HEK293 (cell line): ENCODE results near the gene MMD.

Experiments used
- CTCF ChIA-PET: fragments of 350-600 bp; formaldehyde crosslinking; extraction: SDS; loops from one replicate; lab custom pipeline; 2021; ENCODE audit warnings: antibody characterized with exemption; lab: Yijun Ruan, JAX
- POLR2A ChIA-PET: fragments of 300-600 bp; formaldehyde crosslinking; extraction: SDS; loops from one replicate; lab custom pipeline; 2020; ENCODE audit warnings: antibody characterized with exemption, inconsistent platforms; lab: Yijun Ruan, JAX
- H3K27ac ChIP-seq: fragments of 200-500 bp; sonication (Bioruptor generic); 2 replicates; pipeline ENCODE4 v1.5.1; 2014; ENCODE audit warnings: low read depth, low read length, control low read depth, inconsistent platforms; ENCODE audit errors: extremely low read depth
- H3K36me3 ChIP-seq, 2 experiments: fragments of 200-500 bp in 1 of 2; sonication (Bioruptor generic) in 1 of 2; 1 replicate in 1 of 2; 2 replicates in 1 of 2; pipeline ENCODE4 v1.5.1; 2014 to 2017; ENCODE audit warnings: inconsistent platforms in 2 of 2, low read length in 2 of 2; ENCODE audit not compliant: control insufficient read depth in 2 of 2, insufficient read depth in 1 of 2
- H3K4me1 ChIP-seq: fragments of 200-500 bp; sonication (Bioruptor generic); 2 replicates; pipeline ENCODE4 v1.5.1; 2014; ENCODE audit warnings: mild to moderate bottlenecking, low read length, inconsistent platforms; ENCODE audit not compliant: control insufficient read depth, insufficient read depth
- H3K4me3 ChIP-seq: 2 replicates; pipeline ENCODE4 v1.5.1; 2011; ENCODE audit warnings: low read depth, mild to moderate bottlenecking, control low read depth, low read length, moderate library complexity
- H3K9me3 ChIP-seq: fragments of 200-500 bp; sonication (Bioruptor generic); 2 replicates; pipeline ENCODE4 v1.5.1; 2014; ENCODE audit warnings: low read depth, low read length, inconsistent platforms; ENCODE audit not compliant: control insufficient read depth, insufficient read depth
- BCL6B ChIP-seq: fragments of 450-650 bp; formaldehyde crosslinking; IDR thresholded peaks from 2 replicates; pipeline ENCODE4 v1.5.1; 2017; ENCODE audit warnings: missing biosample characterization, missing genetic modification characterization
- KLF7 ChIP-seq: fragments of 450-650 bp; formaldehyde crosslinking; IDR thresholded peaks from 2 replicates; pipeline ENCODE4 v1.5.1; 2016; ENCODE audit warnings: missing biosample characterization, missing genetic modification characterization, borderline replicate concordance
- MEIS1 ChIP-seq: sonication (generic); formaldehyde crosslinking; IDR thresholded peaks from 2 replicates; pipeline ENCODE4 v1.8.1; 2022; ENCODE audit warnings: missing genetic modification reagents, mild to moderate bottlenecking, borderline replicate concordance
- REPIN1 ChIP-seq: fragments of 450-650 bp; formaldehyde crosslinking; IDR thresholded peaks from 2 replicates; pipeline ENCODE4 v1.5.1; 2017; ENCODE audit warnings: missing biosample characterization, missing genetic modification characterization, low read depth
- ZBTB26 ChIP-seq: fragments of 450-650 bp; formaldehyde crosslinking; optimal IDR thresholded peaks from 2 replicates; pipeline ENCODE3; 2016; ENCODE audit warnings: missing biosample characterization, mild to moderate bottlenecking, missing genetic modification characterization
- ZBTB44 ChIP-seq: fragments of 450-650 bp; IDR thresholded peaks from 2 replicates; pipeline ENCODE4 v1.5.1; 2018; ENCODE audit warnings: missing biosample characterization, mild to moderate bottlenecking, missing genetic modification characterization
- ZFHX2 ChIP-seq: fragments of 450-650 bp; formaldehyde crosslinking; conservative IDR thresholded peaks from 2 replicates; pipeline ENCODE4 v1.5.1; 2016; ENCODE audit warnings: missing biosample characterization, missing genetic modification characterization
- ZNF157 ChIP-seq: fragments of 450-650 bp; formaldehyde crosslinking; IDR thresholded peaks from 2 replicates; pipeline ENCODE4 v1.5.1; 2016; ENCODE audit warnings: missing biosample characterization, missing genetic modification characterization
- ZNF2 ChIP-seq: fragments of 450-650 bp; formaldehyde crosslinking; IDR thresholded peaks from 2 replicates; pipeline ENCODE4 v1.5.1; 2016; ENCODE audit warnings: missing biosample characterization, missing genetic modification characterization
- ZNF350 ChIP-seq: fragments of 450-650 bp; formaldehyde crosslinking; IDR thresholded peaks from 2 replicates; pipeline ENCODE4 v1.5.0; 2017; ENCODE audit warnings: missing biosample characterization, mild to moderate bottlenecking, missing genetic modification characterization
- ZNF366 ChIP-seq: fragments of 450-650 bp; formaldehyde crosslinking; conservative IDR thresholded peaks from 2 replicates; pipeline ENCODE4 v1.5.1; 2016; ENCODE audit warnings: missing biosample characterization, missing genetic modification characterization
- ZNF37A ChIP-seq: fragments of 450-650 bp; IDR thresholded peaks from 2 replicates; pipeline ENCODE4 v1.5.1; 2018; ENCODE audit warnings: missing biosample characterization, missing genetic modification characterization
- ZNF513 ChIP-seq: fragments of 450-650 bp; IDR thresholded peaks from 2 replicates; pipeline ENCODE4 v1.5.1; 2018; ENCODE audit warnings: missing biosample characterization, missing genetic modification characterization
- ZNF514 ChIP-seq: fragments of 450-650 bp; formaldehyde crosslinking; IDR thresholded peaks from 2 replicates; pipeline ENCODE4 v1.5.1; 2016; ENCODE audit warnings: missing biosample characterization, missing genetic modification characterization
- ZNF768 ChIP-seq: fragments of 450-650 bp; formaldehyde crosslinking; IDR thresholded peaks from 2 replicates; pipeline ENCODE4 v1.5.1; 2018; ENCODE audit warnings: missing biosample characterization, mild to moderate bottlenecking, missing genetic modification characterization
- ZSCAN23 ChIP-seq: fragments of 450-650 bp; formaldehyde crosslinking; IDR thresholded peaks from 2 replicates; pipeline ENCODE4 v1.5.1; 2016; ENCODE audit warnings: missing biosample characterization, missing genetic modification characterization
- ZXDB ChIP-seq: fragments of 450-650 bp; formaldehyde crosslinking; IDR thresholded peaks from 2 replicates; pipeline ENCODE4 v1.5.1; 2016; ENCODE audit warnings: missing biosample characterization, missing genetic modification characterization

The MMD gene

GRCh38 chr17:55427587-55427882 lies 5.9 kb upstream of the MMD start (continued):
- TF ChIP-seq ZNF768 (tag by site-specific recombination) (no peak), ZBTB26 (tag by site-specific recombination) (no peak)

GRCh38 chr17:55426851-55427586 lies 5.4 kb upstream of the MMD start:
- POLR2A ChIA-PET: no interaction called here
- TF ChIP-seq ZSCAN23 (tag by site-specific recombination) (no peak), ZNF350 (tag by site-specific recombination) (no peak), MEIS1 (CRISPR knock-in tag) (no peak), ZNF157 (tag by site-specific recombination) (no peak), KLF7 (tag by site-specific recombination) (no peak), ZNF514 (no peak), ZNF2 (no peak), ZNF37A (no peak), ZXDB (tag by site-specific recombination) (no peak), ZFHX2 (tag by site-specific recombination) (no peak), REPIN1 (tag by site-specific recombination) (no peak)
- no peaks in the 10 kb centered on the region for H3K36me3 ChIP-seq
- H3K9me3 ChIP-seq: no peaks in the 10 kb centered on the region
- CTCF ChIA-PET: interaction anchor here (0.7 kb wide), 1 partner anchor 19 kb away, joined by 3 read pairs; no protein-coding TSS in a partner anchor
- H3K4me1 ChIP-seq: peaks cover 7% of the 10 kb centered on the region
- H3K4me3 ChIP-seq: no peak overlapping the region
- H3K27ac ChIP-seq: no peak overlapping the region

GRCh38 chr17:55424893-55425540 lies 3.4 kb upstream of the MMD start:
- TF ChIP-seq ZNF513 (tag by site-specific recombination) (no peak), ZBTB44 (tag by site-specific recombination) (no peak), ZNF366 (no peak), ZSCAN23 (tag by site-specific recombination) (no peak), BCL6B (tag by site-specific recombination) (no peak)

More at GRCh38 chr17:55424893-55425540, 3.4 kb upstream of the MMD start:
- Histone ChIP-seq H3K27ac (no peak overlapping the region), H3K4me1 (peaks cover 6% of the 10 kb centered on the region), H3K4me3 (no peak overlapping the region), H3K36me3 (no peaks in the 10 kb centered on the region), H3K9me3 (no peaks in the 10 kb centered on the region)
- CTCF ChIA-PET: interaction anchor here (0.5 to 2.4 kb wide), 3 partner anchors 68 to 311 kb away, joined by 3 to 7 read pairs (median 3); no protein-coding TSS in a partner anchor
- POLR2A ChIA-PET: no interaction called here
